ENCODE results near the gene KCTD4.

- TF ChIP-seq CTCF (IDR thresholded peaks at IDR 0.05; ENCODE audit: insufficient read depth, low read depth, low read length) (no peak), EZH2 (IDR thresholded peaks at IDR 0.05; ENCODE audit: insufficient read depth, low read length) (no peak)
Measured at GRCh38 chr13:45242524-45242923, 41.7 kb upstream of the KCTD4 start.
